HG02870 (cell line): ENCODE results near the gene KLHL1.

Source experiments
- ATAC-seq: cut with Tn5 transposase; IDR thresholded peaks from one replicate; pipeline ENCODE4 v1.9.1; 2021; ENCODE audit warnings: mild to moderate bottlenecking, moderate library complexity; ENCODE audit not compliant: unreplicated experiment

The KLHL1 gene

DNA sequence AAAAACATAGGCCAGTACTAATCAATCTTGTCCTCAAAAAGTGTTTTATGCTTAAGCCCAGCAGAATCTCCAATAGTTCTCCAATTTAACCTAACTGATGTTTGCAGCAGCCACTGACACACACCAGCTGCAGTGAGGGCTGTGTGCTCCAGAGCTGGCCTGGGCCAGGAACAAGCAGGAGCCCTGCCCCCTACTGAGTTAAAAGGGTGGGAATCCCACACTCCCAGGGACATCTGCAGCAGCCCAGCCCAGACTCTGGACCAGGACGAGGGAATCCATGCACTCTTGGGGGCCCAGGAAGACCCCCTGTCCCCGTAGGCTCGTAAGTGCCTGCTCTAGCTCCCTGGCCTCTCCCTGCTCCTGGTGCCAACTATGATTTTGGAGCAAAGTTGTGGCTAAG lies 92.1 kb downstream of the KLHL1 start:
- ATAC-seq = no peak

DNA sequence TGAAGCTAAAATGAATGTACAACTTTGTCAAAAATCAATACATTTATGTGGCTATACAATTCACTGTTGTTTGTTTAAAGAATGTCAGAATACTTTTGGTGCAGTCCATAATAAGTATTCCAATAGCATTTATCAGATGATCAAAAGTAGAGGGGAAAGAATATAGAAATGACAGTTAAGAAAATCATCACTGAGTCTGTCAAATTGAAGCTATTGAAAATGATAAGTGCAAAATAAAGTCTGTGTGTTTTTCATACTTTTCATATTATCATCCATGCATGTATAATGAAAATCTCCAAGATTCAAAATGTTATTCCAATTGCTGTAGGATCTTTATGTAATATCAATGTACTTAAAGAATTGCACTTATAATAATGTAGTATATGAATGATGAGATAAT lies 93.9 kb downstream of the KLHL1 start:
- ATAC-seq = no peak

DNA sequence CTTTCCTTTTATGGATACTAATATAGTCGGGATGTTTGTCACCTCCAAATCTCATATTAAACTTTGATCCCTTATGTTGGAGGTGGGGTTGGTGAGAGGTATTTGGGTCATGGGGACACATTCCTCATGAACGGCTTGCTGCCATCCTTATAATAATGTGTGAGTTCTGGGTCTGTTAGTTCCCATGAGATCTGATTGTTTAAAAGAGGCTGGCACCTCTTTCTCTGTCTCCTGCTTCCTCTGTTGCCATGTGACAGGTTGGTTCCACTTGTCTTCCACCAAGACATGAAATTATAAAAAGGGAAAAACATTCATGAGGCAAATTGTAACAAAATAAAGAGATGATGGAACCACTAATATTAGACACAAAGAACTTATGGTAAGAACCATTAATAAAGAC lies 108.4 kb downstream of the KLHL1 start:
- ATAC-seq = no peak

DNA sequence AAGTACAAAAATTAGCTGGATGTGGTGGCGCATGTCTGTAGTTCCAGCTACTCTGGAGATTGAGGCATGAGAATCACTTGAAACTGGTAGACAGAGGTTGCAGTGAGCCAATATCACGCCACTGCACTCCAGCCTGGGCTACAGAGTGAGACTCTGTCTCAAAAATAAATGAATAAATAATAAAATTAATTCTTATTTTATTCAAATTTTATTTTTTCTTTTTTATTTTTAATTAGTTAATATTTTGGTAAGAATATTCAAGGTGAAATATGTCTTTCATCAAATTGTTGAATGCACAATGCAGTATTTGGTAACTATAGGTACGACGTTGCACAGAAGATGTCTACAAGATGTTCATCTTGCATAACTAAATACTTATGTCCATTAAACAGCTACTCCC lies 111.2 kb downstream of the KLHL1 start:
- ATAC-seq = no peak

DNA sequence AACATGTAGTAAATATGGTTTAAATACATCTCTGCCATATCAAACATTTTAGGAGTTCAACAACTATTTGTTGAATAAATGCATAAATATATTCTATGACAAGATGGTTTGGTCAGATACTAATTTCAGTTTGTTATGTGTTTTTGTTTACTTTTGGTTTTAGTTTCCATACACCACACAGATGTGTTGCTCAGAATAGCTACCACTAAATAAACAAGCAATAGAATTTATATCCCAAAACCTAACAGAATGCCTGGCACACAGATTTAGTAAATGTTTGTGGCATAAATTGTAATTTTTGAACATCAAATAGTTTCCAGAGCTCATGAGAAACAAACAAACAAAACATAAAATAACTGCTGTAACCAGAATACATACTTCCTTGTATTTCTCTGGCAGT lies 127.5 kb downstream of the KLHL1 start:
- ATAC-seq = no peak

DNA sequence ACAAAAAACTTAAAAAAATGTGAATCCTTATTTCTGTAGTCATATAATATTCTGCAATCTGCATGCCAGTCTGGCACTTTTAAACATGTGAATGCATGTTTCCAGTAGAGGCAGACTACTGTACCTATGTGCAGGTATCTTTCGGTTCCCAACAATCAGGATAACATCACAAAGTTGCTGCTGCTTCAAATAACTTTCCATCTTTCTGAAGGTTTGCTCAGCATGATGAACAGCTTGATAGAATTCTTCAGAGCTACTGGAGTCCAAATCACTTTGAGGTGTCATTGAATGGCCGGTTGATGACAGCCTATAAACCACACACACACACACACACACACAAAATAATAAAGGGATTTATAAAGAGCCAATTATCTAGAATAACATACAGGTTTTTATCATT lies 132.8 kb downstream of the KLHL1 start:
- no peak for ATAC-seq

DNA sequence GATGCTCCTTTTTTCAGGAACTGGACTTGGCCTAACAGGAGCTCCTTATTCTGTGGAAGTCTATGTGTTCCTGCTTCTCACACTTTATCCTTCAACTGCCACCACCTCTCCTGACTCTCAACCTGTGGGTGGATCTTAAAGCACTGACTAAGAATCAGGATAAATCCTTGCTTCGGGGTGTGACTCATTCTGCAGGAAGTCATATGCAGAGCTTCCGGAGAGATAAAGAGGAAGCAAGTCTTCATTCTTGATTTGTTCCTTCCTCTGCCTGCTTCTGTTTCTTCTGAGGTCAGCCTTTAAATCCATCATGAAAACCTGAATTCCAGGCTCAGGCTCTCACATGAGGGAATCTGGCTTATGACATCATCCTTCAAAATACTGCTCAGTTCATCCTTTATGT lies 137.7 kb downstream of the KLHL1 start:
- ATAC-seq = no peak

DNA sequence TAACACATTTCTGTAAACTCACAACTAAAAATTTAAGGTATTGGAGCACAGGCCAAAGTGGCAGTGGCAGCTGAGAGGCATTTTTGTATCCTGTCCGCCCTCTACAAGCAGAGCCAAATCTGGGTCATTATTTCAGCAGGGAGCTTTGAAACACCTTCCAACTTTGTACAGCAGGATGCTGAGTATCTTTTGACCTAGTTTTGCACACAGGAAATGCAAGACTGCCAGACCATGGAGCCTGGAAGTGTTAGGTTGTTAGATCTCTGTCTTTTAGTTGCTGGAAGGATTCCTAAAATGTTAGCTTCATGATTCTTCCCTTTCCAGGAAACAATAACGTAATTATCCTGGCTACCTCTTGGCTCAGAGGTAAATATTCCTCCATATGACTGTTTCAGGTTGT lies 149.2 kb downstream of the KLHL1 start:
- no peak for ATAC-seq

DNA sequence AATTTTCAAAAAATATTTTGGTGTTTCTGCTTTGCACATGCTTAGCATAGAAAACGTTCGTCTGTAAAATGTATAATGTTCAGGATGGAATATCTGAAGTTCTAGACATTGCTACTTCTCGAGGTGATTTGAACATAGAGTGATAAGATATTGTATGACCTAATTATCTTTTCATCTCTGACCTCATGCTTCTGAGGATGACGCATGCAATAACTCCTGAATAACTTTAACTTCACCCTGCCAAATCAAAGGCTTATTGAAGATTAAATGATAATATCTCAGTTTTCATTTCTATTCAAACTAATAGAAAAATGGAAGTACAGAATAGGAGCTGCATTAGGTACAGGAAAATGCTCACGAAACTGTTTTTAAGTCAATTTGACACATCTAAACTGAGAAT lies 151.4 kb downstream of the KLHL1 start:
- ATAC-seq = no peak

DNA sequence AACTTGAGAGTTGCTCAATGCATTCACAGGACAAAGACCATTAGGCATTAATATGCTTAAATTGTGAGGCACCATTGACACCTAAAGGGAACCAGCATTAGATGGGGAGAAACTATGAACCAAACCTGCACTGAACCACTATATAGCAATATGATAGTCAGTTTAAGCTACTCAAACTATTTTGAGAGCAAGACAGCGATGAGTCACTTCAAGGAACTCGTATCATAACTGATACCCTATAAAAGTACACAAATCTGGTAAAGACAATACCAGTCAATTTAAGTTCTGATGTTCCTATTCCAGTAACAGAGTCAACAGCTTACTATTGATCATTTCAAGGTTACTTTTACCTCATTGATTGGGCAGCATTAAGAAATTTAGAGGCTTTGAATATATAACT lies 151.9 kb downstream of the KLHL1 start:
- no peak for ATAC-seq

DNA sequence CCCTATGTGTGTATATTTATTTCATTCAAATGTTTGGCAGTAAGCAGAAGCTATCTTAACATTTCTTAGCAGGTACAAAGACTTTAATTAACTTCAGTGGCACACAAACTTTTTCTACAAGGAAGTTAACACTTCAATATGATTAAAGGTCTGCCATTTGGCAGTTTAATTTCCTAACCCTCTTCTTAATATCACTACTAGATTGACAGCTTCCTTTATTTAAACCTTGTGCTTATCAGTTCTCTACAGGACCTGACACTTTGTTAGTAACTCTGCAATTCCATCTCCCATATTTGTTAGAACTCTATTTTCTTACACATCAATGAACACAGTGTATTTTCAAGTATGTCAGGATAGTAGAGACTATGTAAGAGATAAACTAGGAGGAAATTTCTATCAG lies 153.0 kb downstream of the KLHL1 start:
- no peak for ATAC-seq

DNA sequence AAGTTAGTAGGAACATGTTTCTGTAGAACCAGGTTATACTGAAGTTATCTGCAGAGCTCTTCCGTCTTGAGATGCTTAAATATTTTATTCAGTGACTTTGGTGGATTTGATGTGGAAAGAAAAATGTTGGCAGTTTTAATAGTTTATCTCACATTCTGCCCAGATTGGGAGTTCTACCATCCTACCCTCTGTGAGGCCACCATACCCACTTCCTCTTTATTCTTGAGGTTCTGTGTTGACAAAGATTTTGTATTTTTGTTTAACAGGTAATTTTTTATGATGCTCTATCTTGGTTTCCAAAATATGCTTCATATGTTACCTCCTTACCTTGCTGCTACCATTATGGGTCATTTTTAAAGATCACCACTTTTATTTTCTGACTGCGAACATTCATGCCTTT lies 156.8 kb downstream of the KLHL1 start:
- ATAC-seq = no peak

DNA sequence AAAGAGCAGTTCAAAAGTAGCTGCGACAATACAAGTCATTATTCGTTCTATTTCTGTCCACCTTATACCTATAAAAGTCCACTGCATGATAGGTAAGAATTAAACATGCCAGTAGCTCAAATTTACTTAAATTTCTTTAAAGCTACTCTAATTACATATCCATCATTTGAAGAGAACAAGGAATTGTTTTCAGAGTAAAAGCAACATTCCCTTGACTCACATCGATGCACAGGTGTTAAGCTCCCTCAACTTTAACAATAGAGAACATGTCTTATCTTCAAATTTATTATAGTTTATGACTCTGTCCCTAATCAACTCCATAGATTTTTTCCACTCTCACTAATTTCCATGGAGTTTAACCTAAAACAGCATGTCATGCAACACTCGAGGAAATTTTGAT lies 158.1 kb downstream of the KLHL1 start:
- ATAC-seq = no peak

DNA sequence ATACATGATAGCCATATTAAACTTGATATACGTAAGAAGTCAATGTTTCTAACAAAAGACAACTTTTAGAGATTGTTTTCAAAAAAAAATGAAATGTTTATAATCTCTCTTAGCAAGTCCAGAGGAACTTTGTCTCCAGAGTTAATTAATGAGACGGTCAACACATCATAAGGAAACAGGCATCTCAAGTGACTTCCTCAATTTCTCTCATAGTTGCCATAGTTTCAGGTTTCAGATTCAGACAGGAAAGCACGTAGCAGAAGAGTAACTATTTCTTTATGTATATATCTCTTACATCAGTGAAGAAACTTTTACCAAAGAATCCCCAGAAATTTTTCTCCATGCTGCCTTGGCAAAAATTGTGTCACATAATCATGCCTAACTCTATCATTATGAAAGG lies 160.2 kb downstream of the KLHL1 start:
- peak; percentile 99 for ATAC-seq

DNA sequence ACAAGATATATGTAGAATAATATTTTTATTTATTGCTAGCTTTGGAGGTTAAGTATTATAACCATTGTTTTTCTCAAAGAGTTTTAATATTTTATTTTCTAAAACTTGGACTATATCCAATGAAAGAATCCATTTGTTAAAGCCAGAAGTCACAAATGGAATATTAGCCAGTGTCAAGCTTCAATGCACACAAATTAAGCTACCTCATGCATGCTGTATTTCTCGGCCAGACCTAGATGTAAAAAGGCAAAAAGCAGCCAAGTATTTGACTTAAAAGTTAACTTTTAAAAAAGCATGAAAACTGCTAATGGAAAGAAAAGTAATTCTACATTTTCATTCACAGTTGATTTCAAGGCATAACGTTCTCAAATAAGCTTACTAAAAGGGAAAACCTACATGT lies 160.7 kb downstream of the KLHL1 start:
- ATAC-seq = no peak

DNA sequence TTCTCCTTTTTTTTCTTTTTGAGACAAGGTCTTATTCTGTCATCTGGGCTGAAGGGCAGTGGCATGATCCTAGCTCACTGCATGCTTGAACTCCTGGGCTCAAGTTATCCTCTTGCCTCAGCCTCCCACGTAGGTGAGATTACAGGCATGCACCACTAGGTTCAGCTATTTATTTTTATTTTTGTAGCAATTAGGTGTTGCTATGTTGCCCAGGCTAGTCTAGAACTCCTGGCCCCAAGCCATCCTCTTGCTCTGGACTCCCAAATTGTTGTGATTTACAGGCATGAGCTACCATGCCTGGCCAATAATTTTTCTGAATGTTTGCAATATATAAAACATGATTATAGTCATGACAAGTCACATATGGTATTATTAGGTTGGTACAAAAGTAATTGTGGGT lies 161.7 kb downstream of the KLHL1 start:
- no peak for ATAC-seq

DNA sequence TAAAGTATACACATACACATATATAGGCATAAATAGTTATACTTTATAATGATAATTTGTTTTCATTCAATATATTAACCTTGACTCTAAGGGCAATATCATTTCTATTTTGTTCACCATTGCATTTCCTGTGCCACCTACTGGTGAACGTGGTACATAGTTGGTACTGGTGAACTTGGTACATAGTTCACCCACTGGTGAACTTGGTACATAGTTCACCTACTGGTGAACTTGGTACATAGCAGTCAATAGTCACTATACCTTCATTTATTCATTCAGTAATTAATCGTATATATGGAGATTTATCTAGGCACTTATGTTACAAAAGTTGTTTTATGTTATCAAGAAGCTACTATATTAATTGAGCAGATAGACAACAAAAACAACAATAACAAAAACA lies 173.2 kb downstream of the KLHL1 start:
- ATAC-seq = no peak

DNA sequence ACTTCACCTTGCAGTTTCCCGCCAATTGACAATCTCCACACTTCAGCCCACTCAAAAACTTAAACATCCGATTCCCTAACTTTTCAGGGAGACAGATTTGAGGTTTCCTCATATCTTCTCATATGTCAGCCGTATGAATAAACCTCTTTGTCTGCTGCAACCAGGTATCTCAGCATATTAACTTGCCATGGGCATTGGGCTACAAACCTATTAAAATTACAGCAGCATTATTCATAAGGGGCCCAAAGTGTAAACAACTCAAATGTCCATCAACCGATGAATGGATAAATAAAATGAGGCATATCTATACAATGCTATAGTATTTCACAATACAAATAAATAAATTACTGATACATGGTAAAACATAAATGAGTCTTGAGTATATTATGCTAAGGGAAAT lies 180.0 kb downstream of the KLHL1 start:
- no peak for ATAC-seq

DNA sequence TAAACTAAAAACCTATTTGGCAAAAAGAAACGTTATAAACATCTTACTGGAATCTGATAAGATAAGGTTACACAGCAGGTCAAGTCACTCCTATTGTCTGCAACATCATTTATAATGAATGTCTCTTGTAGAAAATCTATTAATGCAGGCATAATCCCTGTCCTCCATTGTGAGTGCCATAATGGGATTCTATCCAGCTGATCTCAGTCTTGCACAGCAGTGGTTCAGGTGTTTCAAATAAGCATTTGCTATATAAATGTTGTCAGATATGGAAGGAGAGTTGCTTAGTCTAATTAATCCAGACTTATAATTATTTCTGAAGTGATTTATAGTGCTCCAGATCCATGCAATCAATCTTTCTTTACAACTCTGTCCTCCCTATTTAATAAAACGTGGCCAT lies 187.1 kb downstream of the KLHL1 start:
- no peak for ATAC-seq

DNA sequence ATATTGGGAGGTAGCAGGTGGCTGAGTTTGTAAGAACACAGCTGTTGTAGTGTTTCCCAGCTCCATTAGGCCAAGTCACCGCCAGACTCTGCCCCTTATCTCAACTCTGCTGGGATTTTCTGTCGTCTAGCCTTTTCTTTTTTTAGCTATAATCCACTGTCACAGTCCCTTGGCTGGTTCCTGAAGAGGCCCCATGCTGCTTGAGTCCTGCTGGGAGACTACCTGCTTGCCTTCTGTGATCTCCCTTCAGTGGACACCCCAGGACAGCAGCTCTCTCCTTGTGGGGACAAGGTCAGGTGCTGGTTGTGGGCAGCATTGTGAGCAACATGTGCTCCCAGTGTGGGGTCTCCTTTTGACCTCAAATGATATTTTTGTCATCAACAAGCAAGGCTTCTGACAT lies 195.6 kb downstream of the KLHL1 start:
- ATAC-seq = no peak

DNA sequence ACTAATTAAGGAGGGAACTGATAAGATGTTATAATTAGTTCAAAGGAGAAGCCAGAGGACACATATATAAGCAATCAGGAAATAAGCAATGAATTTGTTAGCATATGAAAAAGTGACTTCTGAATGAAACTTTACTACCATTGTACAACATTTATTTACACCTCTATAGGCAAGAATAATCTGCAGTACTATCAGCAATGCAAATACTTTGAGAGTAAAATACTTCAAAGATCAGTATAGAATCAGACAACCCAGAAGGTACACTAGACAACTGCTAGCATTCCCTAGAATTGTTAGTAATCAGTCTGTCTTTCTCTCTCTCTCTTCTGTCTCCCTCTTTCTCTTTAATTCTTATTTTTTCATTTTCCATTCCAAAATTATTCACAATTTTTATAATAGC lies 197.5 kb downstream of the KLHL1 start:
- no peak for ATAC-seq

DNA sequence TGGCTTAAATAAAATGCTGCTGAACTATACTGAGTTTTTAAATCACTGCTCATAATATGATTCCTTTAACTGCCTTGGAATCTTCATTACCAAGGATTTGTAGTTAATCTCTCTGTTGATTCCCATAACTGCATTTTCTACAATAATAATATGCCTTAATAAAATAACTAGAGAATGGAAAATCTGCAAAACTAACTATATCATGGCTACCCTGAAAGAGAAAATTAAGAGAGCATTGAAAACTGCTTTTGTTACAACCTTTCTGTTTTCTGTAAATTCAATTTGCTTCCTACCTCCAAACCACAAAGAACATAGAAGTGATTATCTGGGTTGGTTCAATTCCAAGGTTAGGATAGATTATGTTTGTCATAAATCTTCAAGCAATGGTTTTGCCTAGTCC lies 203.5 kb downstream of the KLHL1 start:
- ATAC-seq = no peak

DNA sequence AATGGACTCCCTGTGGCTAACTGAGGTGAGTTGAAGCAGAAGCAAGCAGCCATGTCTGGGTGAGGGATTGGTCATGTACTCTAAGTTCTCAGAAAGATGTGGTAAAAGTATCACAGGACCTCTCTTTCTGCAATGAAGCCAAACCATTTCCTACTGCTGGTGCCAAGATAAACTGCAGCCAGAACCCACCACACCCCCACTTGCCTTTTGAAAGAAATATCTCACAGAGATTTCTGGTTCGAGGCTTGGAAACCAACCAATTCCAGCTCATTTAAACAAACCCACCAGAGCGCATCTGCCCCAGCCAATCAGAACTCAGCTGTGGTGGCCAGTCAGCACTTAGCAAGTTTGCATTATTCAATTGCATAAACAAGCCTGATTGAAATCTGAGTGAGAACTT lies 205.2 kb downstream of the KLHL1 start:
- ATAC-seq = no peak

DNA sequence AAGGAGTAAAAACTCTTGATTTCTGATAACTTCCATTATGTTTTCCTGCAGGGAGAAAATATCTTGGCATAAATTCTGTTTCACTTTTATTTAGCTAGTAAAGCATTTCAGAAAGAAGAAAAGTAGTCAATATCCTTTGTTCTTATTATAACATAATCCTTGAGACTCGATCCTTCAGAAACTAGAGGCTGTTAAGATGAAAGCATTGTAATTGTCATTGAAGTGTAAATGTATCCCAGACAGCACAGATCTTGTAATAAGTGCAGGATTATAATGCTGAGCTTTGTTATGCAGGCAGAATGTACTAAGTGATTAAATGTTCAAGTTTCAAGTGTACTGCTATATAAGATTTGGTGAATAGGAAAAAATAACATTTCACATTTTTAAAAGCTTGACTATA lies 225.8 kb downstream of the KLHL1 start:
- no peak for ATAC-seq
